ENCODE data around the gene FBXO47.

- TF ChIP-seq CTCF (IDR thresholded peaks at IDR 0.05) (no peak), EZH2 (IDR thresholded peaks at IDR 0.05; ENCODE audit: borderline replicate concordance, insufficient read depth, low read depth, low read length, poor library complexity, severe bottlenecking) (no peak)
Observed at GRCh38 chr17:38886643-38887010, 80.6 kb downstream of the FBXO47 start.
